Measurements from ENCODE around the gene CACUL1.

- TF ChIP-seq CTCF (IDR thresholded peaks at IDR 0.05; ENCODE audit: low read depth, low read length): no peak
- TF ChIP-seq EZH2phosphoT487 (IDR thresholded peaks at IDR 0.05; ENCODE audit: low read depth): no peak
These were observed 38.8 kb upstream of the CACUL1 start for GRCh38 chr10:118793545-118793944.

Data from OCI-LY3 (cell line).